DMS153 (cell line): ENCODE results near the gene MYZAP.
A peak's percentile ranks its signal among the peaks of the same experiment; 100 is the strongest.

Source experiments
- DNase-seq: peaks from one replicate; lab custom pipeline; 2025; lab: John Stamatoyannopoulos, UW

Gene MYZAP

DNA sequence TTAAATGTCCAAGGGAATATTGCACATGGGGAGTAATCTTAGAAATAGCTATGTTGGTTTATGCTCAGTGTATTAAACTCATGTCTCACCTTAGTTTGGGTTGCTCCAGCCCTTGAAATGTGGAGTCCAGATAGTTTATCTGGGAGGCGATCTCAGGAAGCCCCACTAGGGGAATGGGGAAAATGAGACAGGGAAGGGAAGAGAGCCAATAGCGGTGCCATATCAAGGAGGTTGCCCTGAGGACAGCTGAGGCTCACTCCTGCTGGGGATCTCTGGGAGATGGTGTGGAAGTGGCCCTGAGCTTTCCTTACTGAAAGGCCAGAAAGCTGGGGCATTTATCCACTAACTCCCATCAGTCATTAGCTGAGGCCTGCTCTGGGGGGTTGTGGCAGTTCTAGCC is 71.6 kb downstream of the MYZAP start:
- DNase-seq = no peak

DNA sequence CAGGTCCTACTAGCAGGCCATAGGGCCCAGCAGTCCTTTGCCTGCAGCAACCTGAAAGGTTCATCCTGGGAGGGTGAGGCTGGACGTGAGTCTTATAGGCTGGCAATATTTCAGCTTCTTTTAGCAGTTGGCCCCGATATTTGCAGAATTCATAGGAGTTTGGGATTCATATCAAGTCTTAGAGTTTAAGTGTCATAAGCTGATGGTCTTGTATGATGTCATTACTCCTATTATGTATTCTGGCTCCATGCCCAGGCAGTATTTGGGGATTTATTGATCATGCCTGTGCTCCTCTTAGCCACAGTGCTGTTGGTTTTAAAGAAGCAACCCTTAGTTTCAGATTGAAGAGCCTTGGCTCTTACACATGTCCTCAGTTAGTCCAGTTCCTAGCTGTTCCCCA is 73.5 kb downstream of the MYZAP start:
- DNase-seq = no peak

DNA sequence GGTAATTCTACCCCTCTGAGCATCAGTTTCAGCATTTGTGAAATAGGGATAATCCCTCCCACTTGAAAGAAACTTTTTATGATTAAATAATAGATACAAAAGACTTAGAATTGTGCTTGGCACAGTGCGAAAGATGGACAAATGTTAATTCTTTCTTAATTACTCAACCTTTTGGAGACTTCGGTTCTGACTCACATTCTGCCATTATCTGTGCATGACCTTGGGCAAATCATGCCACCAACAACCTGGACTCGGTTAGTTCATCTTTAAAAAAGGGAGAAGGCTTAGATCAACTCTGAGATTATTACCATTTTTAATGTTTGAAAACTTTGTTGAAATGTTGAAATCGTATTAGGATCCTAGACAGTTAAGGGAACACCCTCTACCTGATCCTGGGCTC is 74.2 kb downstream of the MYZAP start:
- no peak for DNase-seq

DNA sequence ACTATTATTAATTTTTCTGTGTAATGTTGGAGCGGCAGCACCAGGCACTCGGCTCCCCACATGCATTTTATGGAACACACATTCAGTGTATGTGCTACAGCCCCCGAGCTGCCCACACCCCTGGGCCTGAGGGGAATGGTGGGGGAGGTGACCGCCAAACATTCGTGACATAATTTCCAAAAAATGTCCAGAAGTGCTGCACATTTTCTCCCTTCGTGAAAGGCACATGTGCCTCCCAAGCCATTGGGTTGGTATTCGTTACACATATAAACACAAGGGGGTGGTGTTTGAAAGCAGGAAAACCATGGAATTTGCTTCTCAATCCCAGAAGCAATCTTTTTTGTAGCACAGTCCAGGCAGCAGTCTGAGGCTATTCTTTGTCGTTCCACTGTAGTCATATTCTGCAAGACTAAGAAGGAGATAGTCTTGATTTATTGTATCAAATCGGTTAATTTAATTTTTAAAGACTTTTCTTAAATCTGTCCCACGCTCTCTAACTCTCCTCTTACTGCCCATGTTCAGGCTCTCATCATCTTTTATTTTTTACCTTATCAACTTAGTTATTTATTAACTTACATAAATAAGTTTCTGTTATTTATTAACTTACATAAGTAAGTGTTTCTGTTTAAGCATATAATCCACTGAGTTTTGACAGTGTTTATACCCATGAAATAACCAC is 75.6 kb downstream of the MYZAP start:
- no peak for DNase-seq

DNA sequence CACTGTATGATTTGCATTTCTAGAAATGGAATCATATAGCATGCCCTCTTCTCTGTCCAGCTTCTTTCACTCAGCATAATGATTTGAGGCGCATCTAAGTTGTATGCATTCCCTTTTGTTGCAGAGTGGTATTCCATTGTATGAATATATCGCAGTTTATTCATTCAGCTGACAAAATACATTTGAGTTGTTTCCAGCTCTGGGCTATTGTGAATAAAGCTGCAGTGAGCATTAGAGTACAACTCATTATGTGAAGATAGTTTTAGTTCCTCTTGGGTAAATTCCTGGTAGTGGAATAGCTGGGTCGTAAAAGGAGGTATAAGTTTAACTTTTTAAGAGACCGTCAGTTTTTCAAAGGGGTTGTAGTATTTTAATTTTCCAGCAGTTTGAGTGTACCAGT is 76.3 kb downstream of the MYZAP start:
- no peak for DNase-seq

DNA sequence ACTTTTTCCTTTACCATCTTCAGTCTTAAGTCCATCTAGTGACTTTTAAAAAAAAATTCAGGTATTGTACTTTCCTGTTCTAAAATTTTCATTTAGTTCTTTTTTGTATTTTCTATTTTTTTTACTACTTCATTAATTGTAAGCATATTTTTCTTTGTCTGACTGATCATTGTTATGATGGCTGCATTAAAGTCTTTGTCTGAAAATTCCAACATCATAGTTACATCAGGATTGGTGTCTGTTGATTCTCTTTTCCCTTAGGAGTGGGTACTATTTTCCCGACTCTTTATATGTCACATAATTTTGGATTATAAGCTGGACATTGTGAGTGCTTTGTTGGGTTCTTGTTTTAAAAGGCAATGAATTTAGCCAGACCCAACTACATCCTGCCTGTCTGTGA is 79.9 kb downstream of the MYZAP start:
- no peak for DNase-seq

DNA sequence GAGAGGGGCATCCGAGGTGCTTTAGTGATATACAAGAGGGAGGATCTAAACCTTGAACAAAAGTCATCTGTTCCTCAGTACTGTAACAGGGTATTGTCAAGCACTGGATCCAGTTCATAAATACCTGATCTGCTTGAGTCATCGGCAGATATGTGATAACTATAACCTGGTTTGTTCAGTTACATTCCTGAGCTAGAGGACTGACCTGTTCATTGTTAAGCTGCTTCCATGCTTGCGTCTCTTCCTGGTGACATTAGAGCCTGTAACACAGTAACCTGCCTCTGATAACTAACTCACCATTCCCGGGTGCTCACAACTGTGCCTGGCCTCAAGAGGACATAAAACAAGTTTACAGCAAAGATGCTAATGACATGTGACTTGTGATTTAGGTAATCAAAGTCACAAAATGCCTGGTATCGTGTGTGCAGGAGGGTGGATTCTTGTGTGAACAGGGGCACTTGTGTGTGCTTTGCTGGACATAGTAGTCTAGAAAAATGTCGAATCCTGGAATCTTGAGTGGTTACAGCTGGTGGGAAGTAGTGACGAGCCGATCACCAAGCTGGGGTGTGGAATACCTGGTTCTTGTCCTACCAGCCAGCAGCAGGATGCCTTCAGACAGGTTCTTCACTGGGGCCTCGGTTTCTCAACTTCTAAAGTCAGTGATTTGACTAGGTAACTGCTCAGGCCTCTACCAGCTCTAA is 83.9 kb downstream of the MYZAP start:
- DNase-seq = no peak

DNA sequence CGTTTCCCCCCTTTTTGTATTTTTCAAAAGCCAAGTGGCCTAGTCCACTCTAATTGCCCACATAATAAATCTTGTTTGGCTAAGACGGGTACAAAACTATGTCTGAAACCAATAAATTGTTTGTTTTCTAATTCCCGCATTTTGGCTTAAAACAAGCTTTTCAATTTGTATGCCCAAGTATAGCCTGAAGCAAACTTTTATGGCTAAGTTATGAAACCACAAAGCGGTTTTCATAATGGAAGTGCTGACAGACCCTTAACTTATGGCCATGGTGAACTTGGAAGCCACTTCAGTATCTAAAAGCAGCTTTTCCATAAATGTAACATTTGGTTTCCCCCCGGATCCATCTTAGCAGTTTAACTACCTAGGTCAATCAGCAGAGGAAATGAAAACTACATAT is 84.9 kb downstream of the MYZAP start:
- DNase-seq = no peak

DNA sequence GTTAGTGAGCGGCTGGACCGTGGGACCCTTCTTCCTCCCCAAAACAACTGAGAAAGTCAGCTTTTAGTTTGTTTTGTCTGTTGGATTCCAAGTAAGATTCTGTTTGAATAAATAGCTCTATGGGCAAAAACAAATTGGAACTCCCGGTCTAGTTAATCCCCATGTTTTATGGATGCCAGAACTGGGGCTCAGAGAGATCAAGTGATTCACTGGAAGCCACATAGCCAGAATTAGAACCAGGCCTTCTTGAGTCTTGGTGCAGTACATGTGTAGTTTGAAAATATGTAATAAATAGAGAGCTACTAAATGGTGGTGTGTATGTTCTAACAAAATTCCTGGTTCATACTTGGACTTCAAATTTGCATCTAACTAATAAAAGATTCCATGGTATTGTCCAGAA is 85.5 kb downstream of the MYZAP start:
- DNase-seq = no peak

DNA sequence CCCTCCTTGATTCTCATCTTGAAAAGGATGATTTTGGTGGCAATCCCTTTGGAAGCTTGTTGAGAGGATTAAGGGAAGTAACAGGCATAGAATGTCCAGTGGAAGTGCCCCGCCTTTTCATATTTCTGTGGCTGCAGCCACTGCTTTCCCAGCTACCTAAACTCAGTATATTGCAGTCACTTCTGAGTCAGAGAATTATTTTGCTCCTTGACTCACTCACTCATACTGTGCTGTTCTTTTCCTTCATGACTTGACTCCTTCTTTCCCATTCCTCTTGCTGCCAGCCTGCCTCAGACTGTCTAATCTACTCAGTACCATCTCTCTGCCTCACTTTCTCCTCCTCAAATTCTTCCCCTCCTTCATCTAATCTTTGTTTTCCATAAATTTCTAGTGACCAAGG is 88.3 kb downstream of the MYZAP start:
- DNase-seq = no peak

DNA sequence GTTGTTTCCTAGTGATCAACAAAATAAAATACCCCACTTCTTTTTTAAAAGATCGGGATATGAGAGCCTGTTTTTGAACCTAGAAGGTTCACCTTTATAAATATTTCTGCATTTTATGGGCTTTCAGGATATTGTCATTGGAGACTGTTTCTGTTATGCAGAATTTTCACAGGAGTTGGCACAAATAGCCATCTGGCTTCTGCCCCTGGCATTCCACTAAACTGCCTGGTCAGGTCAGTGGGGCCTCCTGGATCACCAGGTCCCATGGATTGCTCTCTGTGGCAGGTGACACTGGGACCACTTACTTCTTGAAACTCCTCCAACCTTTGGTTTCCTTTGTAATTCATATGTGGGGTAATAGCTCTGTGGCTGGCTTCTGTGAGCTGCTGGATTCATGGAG is 89.3 kb downstream of the MYZAP start:
- DNase-seq = no peak

DNA sequence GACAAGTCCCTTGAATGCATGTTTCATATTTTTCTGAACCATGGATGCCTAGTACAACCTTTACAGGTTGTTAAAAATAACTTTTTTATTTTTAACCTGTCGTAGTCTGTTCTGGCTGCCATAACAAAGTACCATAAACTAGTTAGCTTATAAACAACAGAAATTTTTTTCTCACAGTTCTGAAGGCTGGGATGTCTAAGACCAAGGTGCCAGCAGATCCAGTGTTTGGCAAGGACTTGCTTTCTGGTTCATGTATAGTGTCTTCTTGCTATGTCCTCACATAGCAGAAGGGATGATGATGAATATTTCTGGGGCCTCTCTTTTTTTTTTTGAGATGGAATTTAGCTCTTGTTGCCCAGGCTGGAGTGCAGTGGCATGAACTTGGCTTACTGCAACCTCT is 91.8 kb downstream of the MYZAP start:
- no peak for DNase-seq

DNA sequence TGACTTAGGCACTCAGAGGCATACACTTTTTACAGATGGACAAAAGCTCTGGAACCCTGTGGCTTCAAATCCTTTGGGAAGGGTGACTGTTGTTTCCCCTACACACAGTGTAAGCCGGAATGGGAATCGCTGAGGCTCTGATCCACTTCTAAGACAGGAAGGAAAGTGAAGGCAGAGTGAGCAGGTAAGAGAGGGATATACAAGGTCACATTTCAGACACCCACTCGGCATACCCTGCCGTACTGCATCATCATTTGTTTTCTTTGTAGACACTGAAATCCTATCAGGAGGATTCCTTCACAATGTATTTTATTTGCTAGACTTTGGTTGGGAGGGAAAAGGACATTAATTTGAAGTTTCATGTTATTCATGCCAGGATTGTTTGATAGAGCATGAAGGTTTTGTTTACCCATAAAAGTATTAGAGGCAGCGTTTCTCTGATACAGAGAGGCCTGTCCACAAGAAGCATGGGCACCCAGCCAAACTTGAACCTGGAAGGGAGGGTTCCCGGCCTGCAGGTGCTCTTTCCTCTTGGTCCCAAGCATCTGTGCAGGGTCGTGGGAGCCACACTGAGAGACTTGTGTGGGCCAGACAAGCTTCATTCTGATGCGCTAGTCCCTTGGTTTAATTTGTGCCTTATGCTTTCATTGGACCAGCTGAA is 92.9 kb downstream of the MYZAP start:
- no peak for DNase-seq

DNA sequence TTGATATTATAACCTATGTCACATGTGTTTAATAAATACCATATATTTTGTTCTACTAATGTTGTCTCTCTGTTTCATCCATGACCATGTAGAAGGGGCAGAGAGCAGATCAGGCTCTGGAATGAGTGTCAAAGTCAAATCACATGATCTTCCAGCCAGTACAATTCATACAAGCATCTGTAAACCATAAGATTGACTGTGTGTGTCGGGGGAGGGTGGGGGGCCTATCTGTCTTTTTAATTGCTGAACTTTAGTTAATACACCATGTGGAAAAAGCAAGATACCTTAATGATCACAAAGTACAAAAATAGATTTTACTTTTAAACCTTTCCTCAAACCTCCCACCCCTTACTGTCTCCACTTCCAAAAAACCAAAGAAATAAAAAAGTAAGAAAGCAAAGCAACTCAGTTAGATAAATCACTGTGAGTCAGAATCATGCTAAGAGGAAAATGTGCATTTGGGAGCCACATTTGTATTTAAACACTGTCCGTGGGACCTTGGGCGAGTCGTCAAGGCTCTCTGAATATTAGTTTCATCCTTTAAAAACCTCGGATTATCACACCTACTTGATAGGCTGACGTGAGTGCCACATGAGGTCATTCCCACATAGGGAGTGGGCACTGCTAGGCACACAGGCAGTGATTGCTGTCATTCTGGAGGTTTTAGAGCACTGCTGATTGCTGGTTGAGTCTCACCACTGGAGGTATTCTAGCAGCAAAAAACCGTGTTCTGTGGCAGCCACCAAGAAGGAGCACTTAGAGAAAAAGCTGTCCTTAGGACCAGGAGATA is 93.8 kb downstream of the MYZAP start:
- no peak for DNase-seq

DNA sequence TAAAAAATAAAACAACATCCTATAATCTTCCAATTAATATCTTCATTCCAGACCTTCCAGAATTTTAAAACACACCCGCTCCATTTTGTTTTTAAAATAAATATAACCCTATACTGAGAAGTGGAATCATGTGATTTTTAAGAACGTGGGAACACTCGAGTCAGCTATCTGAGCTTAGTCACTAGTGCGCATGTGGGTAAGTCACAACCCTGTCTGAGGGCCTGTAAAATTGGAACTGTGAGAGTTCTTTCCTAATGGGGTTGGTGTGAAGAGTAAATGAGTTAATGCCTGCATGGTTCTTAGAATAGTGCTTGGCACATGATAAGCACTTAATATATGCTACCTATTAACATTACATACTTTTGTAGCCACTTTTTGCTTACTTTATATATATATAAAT is 95.0 kb downstream of the MYZAP start:
- no peak for DNase-seq

DNA sequence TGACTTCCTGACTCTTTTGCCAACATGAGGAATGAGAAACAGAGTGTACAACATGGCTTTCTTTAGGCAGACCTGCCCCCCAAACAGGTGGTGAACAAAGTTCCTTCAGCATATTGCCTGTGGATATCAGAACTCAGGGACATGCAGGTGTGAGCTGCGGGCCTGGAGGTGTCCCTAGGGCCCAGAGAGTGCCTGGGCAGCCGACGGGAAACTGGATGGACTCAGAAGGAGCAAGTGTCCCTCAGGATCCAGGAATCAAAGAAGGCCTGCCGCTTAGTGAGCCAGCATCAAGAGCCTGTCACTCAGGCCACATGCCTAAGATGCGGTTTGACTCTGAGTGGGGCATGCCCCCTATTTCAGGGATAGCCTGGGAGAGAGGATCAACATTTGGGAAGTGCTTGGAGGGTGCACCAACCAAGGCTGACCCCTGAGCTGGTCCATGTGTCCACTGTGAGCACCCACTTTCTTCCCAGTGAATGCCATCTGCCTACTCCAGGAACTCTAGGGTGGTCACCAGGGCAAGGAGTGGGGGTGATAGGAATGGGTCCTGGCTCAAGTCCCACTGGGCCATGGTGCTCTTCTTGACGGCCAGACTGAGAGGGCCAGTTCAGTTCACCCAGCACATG is 98.8 kb downstream of the MYZAP start:
- DNase-seq = no peak

DNA sequence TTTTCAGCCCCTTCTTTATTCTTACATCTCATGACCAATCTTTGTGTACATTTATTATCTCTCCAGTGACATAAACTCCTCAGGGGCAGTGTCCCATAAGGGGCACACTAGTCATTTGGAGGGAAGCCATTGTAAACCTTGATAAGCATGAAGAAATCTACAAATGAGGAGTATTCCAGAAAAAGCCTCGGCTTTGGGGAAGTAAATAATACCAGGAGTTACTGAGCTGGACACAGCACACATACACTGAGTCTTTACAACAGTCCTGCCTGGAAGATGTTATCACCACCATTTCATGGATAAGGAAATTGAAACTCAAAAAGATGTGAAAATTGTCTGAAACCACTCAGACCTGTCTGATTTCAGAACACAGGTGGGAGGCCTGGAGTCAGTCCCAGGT is 99.4 kb downstream of the MYZAP start:
- no peak for DNase-seq

DNA sequence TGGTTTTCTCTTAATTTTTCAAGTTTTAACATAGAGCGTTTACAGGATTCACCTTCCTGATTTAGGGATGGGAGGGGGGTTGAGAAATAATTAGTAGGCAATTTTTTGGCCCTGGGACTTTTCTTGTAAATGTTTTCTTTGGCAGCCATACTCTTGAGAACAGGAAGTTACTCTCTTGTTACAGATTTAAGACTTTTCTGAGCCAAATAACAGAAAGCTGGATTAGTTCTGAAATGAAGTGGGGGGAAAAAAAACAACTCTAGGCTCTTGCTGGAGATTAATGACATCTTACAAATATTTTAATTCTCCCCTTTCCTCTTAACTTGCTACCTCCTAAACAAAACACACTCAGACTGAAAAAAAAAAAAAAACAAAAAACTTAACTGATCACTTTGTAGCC is 101.0 kb downstream of the MYZAP start:
- no peak for DNase-seq

DNA sequence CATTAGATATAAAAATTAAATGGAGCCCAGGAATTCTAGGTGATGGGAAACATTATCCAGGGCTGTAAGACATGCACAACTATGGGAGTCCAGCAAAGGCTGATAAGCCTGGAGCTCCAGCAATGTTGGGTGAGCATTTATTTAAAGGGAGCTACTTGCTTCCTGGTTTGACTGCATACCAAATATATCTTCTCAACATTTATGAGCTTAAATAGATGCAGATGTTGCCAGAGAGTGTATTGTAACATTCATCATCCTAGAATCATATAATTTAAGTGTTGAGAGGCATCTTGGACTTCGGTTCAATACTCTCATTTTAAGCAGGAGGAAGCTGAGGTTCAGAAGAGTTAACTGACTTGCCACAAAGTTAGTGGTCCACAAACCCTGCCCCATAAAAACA is 102.6 kb downstream of the MYZAP start:
- no peak for DNase-seq

DNA sequence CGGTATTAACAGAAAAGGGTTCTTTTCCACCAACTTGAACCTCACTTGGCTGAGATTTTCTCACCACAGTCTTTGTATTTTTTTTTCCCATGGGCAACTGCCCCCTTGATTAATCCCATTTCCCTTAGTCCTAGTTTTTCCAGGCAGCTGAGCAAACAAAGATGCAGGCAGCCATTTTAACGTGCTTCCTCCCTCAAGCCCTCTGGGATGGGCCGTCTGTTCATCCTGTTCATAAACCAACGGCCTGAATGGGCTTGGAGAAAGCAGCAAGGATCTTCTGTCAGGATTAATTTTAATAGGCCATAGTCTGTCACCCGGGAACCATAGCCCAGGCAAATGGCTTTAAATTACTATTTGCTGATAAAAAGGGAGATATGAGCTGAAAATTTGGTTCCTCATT is 104.4 kb downstream of the MYZAP start:
- peak; percentile 24 for DNase-seq

DNA sequence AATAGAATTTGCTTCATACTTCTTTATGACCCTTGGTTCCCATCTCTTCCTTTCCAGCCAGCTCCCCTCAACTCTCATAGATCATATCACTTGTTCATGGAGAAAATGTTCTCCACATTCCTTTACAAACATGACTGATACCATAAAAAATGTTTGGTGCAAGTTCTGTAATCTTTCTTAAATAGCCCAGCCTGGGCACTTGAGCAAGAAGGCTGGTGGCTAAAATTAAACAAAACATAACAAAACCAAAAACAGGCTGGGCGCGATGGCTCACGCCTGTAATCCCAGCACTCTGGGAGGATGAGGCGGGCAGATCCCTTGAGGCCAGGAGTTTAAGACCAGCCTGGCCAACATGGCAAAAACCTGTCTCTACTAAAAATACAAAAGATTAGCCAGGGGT is 105.9 kb downstream of the MYZAP start:
- no peak for DNase-seq

DNA sequence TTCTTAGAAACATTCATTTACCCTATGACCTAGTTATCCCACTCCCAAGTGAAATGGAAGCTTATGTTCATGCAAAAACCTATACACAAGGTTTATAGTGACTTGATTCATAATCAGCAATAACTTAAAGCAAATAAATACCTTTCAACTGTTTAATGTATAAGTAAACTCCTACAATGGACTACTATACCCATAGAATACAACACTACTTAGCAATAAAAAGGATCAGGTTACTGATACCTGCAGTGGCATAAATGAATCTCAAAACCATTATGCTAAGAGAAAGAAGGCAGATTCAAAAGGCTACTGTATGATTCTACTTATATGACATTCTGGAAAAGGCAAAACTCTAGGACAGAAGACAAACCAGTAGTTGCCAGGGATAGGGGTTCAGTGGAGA is 106.5 kb downstream of the MYZAP start:
- no peak for DNase-seq
